ENCODE results near the gene LAMA4.

DNA sequence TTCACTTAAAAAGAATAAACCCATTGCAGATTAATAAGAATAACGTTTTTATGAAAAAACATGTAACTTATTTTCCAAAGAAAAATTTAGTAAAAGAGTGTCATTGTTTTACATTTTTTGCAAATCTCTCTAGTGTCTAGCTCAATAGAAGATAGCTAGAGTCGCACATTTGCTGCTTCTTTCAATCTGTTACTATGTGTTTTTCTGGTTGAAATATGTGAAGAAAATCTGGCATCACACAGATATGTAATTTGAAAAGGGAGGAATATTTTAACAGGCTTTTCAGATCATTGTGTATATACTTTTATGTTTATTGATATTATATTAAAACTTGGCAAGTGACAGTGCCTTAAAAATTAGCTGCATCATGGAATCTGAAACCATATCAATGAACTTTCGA, 191.4 kb downstream of the LAMA4 start:
- TF ChIP-seq, protein P1, sequence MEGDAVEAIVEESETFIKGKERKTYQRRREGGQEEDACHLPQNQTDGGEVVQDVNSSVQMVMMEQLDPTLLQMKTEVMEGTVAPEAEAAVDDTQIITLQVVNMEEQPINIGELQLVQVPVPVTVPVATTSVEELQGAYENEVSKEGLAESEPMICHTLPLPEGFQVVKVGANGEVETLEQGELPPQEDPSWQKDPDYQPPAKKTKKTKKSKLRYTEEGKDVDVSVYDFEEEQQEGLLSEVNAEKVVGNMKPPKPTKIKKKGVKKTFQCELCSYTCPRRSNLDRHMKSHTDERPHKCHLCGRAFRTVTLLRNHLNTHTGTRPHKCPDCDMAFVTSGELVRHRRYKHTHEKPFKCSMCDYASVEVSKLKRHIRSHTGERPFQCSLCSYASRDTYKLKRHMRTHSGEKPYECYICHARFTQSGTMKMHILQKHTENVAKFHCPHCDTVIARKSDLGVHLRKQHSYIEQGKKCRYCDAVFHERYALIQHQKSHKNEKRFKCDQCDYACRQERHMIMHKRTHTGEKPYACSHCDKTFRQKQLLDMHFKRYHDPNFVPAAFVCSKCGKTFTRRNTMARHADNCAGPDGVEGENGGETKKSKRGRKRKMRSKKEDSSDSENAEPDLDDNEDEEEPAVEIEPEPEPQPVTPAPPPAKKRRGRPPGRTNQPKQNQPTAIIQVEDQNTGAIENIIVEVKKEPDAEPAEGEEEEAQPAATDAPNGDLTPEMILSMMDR (IDR thresholded peaks at IDR 0.05) = no peak
- TF ChIP-seq EP300 (IDR thresholded peaks at IDR 0.05) = no peak
- no peak for TF ChIP-seq POLR2A (IDR thresholded peaks at IDR 0.05)
